Coronary artery (tissue), 2 donors: ENCODE measurements around the gene TOMM40L.

Source experiments
- DNase-seq: peaks from one replicate; pipeline ENCODE4 v3.0.0-alpha.2; 2017; ENCODE audit warnings: low spot score
- H3K27ac ChIP-seq, 2 donors: fragments of 200-600 bp; sonication (generic); one replicate each; pipeline ENCODE4 v1.5.1; 2016 to 2019
- H3K4me3 ChIP-seq: fragments of 200-600 bp; sonication (generic); 2 replicates; pipeline ENCODE4 v1.5.1; 2016; ENCODE audit warnings: mild to moderate bottlenecking, moderate library complexity
- TF ChIP-seq, protein P1 (sequence below): fragments of 200-600 bp; sonication (generic); IDR thresholded peaks from one replicate; pipeline ENCODE4 v1.5.1; 2019; ENCODE audit warnings: antibody characterized with exemption

Gene TOMM40L

GRCh38 chr1:161267321-161267720, 41.5 kb downstream of the TOMM40L start:
- H3K27ac ChIP-seq, result no peak overlapping the region
- TF ChIP-seq, protein P1, sequence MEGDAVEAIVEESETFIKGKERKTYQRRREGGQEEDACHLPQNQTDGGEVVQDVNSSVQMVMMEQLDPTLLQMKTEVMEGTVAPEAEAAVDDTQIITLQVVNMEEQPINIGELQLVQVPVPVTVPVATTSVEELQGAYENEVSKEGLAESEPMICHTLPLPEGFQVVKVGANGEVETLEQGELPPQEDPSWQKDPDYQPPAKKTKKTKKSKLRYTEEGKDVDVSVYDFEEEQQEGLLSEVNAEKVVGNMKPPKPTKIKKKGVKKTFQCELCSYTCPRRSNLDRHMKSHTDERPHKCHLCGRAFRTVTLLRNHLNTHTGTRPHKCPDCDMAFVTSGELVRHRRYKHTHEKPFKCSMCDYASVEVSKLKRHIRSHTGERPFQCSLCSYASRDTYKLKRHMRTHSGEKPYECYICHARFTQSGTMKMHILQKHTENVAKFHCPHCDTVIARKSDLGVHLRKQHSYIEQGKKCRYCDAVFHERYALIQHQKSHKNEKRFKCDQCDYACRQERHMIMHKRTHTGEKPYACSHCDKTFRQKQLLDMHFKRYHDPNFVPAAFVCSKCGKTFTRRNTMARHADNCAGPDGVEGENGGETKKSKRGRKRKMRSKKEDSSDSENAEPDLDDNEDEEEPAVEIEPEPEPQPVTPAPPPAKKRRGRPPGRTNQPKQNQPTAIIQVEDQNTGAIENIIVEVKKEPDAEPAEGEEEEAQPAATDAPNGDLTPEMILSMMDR, result no peak
- no peak overlapping the region for H3K4me3 ChIP-seq
- DNase-seq, result no peak

DNA sequence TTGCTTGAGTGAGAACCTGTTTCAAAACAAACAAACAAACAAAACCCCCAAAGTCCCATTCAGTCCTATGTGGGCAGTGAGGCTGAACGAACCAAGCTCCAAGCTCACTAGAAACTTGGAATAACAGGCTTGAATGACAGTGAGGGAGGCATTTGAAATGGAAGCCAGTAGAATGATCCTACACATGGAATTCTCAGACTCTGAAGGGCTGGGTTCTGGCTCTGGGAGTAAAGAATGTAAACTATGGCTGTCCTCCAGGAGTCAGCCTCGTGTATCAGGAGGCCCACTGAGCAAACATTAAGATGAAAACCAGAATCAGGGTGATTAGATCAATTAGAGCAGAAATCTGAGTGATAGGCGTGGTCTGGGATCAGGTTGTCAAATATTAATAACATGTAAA, 47.5 kb downstream of the TOMM40L start:
- TF ChIP-seq, protein P1, result no peak
- no peak for DNase-seq
- Histone ChIP-seq H3K4me3 (no peak overlapping the region), H3K27ac (no peak overlapping the region)

DNA sequence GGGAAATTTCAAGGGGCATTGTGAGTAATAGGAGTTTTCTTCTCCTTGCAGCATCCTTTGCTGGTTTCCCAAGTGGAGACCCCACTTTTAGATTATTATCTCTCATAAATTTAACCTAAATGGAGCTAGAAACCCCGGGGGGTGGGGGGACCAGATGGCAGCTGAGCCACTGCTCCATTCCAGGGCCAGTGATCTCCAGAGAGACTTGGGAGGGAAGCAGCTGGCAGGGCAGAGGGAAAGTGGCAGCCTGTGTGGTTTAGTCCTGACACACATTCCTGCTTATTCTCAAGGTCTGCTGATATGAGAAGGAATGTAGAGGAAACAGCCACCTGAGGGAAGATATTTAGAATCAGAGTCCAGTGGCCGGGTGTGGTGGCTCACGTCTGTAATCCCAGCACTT, 49.0 kb downstream of the TOMM40L start:
- TF ChIP-seq, protein P1, result no peak
- Histone ChIP-seq H3K27ac (no peak overlapping the region), H3K4me3 (no peak overlapping the region)
- no peak for DNase-seq
